Osteoblast (primary cell): Measurements from ENCODE around the gene KRT80. TPM values are rescaled to one million over a fixed set of nuclear protein-coding genes. Genes with fewer than 3 reads are reported as not detected.

Source experiments
- DNase-seq: peaks from one replicate; pipeline ENCODE4 v3.0.0; 2011; ENCODE audit warnings: low spot score, mixed read lengths; ENCODE audit not compliant: insufficient read length; ENCODE audit errors: missing footprints
- H2AFZ ChIP-seq: 2 replicates; pipeline ENCODE4 v1.6.0; 2011; ENCODE audit warnings: mild to moderate bottlenecking, low read length
- H3K27ac ChIP-seq: 2 replicates; pipeline ENCODE4 v1.5.1; 2011; ENCODE audit warnings: mild to moderate bottlenecking, low read depth, low read length, moderate library complexity
- H3K27me3 ChIP-seq: 2 replicates; pipeline ENCODE4 v1.6.0; 2012; ENCODE audit warnings: mild to moderate bottlenecking, control low read depth, inconsistent platforms, low read length, moderate library complexity; ENCODE audit not compliant: insufficient read depth
- H3K36me3 ChIP-seq: 2 replicates; pipeline ENCODE4 v1.5.1; 2011; ENCODE audit warnings: mild to moderate bottlenecking, low read length, control low read depth, moderate library complexity; ENCODE audit not compliant: insufficient read depth
- H3K4me1 ChIP-seq: 2 replicates; pipeline ENCODE4 v1.5.1; 2011; ENCODE audit warnings: mild to moderate bottlenecking, low read length, control low read depth, moderate library complexity; ENCODE audit not compliant: insufficient read depth
- H3K4me2 ChIP-seq: 2 replicates; pipeline ENCODE4 v1.6.0; 2011; ENCODE audit warnings: mild to moderate bottlenecking, low read length; ENCODE audit not compliant: insufficient read depth
- H3K4me3 ChIP-seq: fragments of 200-600 bp; sonication (generic); 3 replicates; pipeline ENCODE4 v1.5.1; 2012; ENCODE audit warnings: mild to moderate bottlenecking, low read length, inconsistent platforms; ENCODE audit not compliant: insufficient read depth
- H3K79me2 ChIP-seq: 2 replicates; pipeline ENCODE4 v1.6.0; 2012; ENCODE audit warnings: mild to moderate bottlenecking, low read length, control low read depth, inconsistent platforms; ENCODE audit not compliant: insufficient read depth
- H3K9me3 ChIP-seq: 2 replicates; pipeline ENCODE4 v1.5.1; 2011; ENCODE audit warnings: low read depth, low read length, control low read depth
- H4K20me1 ChIP-seq: 2 replicates; pipeline ENCODE4 v1.6.0; 2012; ENCODE audit warnings: mild to moderate bottlenecking, low read length, control low read depth; ENCODE audit not compliant: insufficient read depth
- total RNA-seq: library from RNA; depleted of rRNA; stranded (reverse); fragments of >200 nt; gene quantifications from 2 replicates; pipeline ENCODE4 v1.2.3, GENCODE V29; 2012
- TF ChIP-seq, protein P1 (sequence below): IDR thresholded peaks from 2 replicates; pipeline ENCODE4 v1.5.1; 2011; ENCODE audit warnings: mild to moderate bottlenecking, low read depth, low read length, moderate library complexity; ENCODE audit errors: extremely low read depth

Gene KRT80
- total RNA-seq, 1 donor: 0.72 TPM

GRCh38 chr12:52169886-52170285 lies 21.9 kb downstream of the KRT80 start:
- no peak overlapping the region for H3K4me3 ChIP-seq
- H3K36me3 ChIP-seq: no peaks in the 10 kb centered on the region
- H3K4me2 ChIP-seq: no peak overlapping the region
- H3K27ac ChIP-seq: no peak overlapping the region
- H4K20me1 ChIP-seq: no peaks in the 10 kb centered on the region
- peaks cover 13% of the 10 kb centered on the region for H3K4me1 ChIP-seq
- no peaks in the 10 kb centered on the region for H3K9me3 ChIP-seq
- H3K27me3 ChIP-seq: no peaks in the 10 kb centered on the region
- no peak overlapping the region for H2AFZ ChIP-seq
- H3K79me2 ChIP-seq: no peaks in the 10 kb centered on the region
- TF ChIP-seq, protein P1, sequence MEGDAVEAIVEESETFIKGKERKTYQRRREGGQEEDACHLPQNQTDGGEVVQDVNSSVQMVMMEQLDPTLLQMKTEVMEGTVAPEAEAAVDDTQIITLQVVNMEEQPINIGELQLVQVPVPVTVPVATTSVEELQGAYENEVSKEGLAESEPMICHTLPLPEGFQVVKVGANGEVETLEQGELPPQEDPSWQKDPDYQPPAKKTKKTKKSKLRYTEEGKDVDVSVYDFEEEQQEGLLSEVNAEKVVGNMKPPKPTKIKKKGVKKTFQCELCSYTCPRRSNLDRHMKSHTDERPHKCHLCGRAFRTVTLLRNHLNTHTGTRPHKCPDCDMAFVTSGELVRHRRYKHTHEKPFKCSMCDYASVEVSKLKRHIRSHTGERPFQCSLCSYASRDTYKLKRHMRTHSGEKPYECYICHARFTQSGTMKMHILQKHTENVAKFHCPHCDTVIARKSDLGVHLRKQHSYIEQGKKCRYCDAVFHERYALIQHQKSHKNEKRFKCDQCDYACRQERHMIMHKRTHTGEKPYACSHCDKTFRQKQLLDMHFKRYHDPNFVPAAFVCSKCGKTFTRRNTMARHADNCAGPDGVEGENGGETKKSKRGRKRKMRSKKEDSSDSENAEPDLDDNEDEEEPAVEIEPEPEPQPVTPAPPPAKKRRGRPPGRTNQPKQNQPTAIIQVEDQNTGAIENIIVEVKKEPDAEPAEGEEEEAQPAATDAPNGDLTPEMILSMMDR: no peak
- no peak for DNase-seq

- Histone ChIP-seq H3K27me3 (no peaks in the 10 kb centered on the region), H3K27ac (no peak overlapping the region), H4K20me1 (no peaks in the 10 kb centered on the region), H3K4me2 (no peak overlapping the region), H3K36me3 (no peaks in the 10 kb centered on the region), H3K4me3 (no peak overlapping the region), H3K9me3 (no peaks in the 10 kb centered on the region), H3K79me2 (no peaks in the 10 kb centered on the region), H2AFZ (no peak overlapping the region), H3K4me1 (peaks cover 21% of the 10 kb centered on the region)
- TF ChIP-seq, protein P1: no peak
- DNase-seq: peak; percentile 76
Measured at GRCh38 chr12:52168019-52168717, 23.6 kb downstream of the KRT80 start.

GRCh38 chr12:52167526-52167925 lies 24.3 kb downstream of the KRT80 start:
- Histone ChIP-seq H3K36me3 (no peaks in the 10 kb centered on the region), H2AFZ (no peak overlapping the region), H4K20me1 (no peaks in the 10 kb centered on the region), H3K27me3 (no peaks in the 10 kb centered on the region), H3K4me1 (peaks cover 21% of the 10 kb centered on the region), H3K79me2 (no peaks in the 10 kb centered on the region), H3K4me3 (no peak overlapping the region), H3K9me3 (no peaks in the 10 kb centered on the region), H3K27ac (no peak overlapping the region), H3K4me2 (no peak overlapping the region)
- DNase-seq: no peak
- TF ChIP-seq, protein P1: no peak

- Histone ChIP-seq H3K4me1 (peaks cover 21% of the 10 kb centered on the region), H3K4me2 (no peak overlapping the region), H2AFZ (no peak overlapping the region), H3K9me3 (no peaks in the 10 kb centered on the region), H3K27me3 (no peaks in the 10 kb centered on the region), H3K4me3 (no peak overlapping the region), H3K36me3 (no peaks in the 10 kb centered on the region), H3K27ac (no peak overlapping the region), H4K20me1 (no peaks in the 10 kb centered on the region), H3K79me2 (no peaks in the 10 kb centered on the region)
- peak; percentile 62 for DNase-seq
- TF ChIP-seq, protein P1: no peak
Measured at GRCh38 chr12:52166672-52167071, 25.1 kb downstream of the KRT80 start.
